GM12878 (cell line): Measurements from ENCODE around the gene CLIC3. TPM values are rescaled to one million over a fixed set of nuclear protein-coding genes. Genes with fewer than 3 reads are reported as not detected.

ENCODE experiments used
- ATAC-seq: fragments of 200-7000 bp; cut with Tn5 transposase; 3 replicates; pipeline ENCODE4 v1.9.1; 2020; ENCODE audit warnings: mild to moderate bottlenecking, moderate library complexity
- BruUV-seq: library from RNA; stranded (reverse); fragments of 400-500 nt; replicated peaks from 2 replicates; lab custom pipeline; 2021; lab: Mats Ljungman, UMichigan
- CTCF ChIA-PET: fragments of 300-600 bp; sonication (Branson Sonifier 250); formaldehyde crosslinking; extraction: SDS; loops from one replicate; lab custom pipeline; 2021; ENCODE audit warnings: inconsistent platforms; lab: Yijun Ruan, JAX
- POLR2A ChIA-PET: fragments of 350-600 bp; formaldehyde crosslinking; extraction: SDS; loops from one replicate; lab custom pipeline; 2021; ENCODE audit warnings: inconsistent platforms; lab: Charles Lee
- RAD21 ChIA-PET: fragments of 300-600 bp; sonication (Branson Sonifier 250); formaldehyde crosslinking; loops from one replicate; lab custom pipeline; 2023; ENCODE audit warnings: antibody characterized with exemption; ENCODE audit not compliant: unreplicated experiment; lab: Charles Lee
- SMC1A ChIA-PET: fragments of 300-600 bp; sonication (Branson Sonifier 250); formaldehyde crosslinking; loops from one replicate; lab custom pipeline; 2023; ENCODE audit not compliant: unreplicated experiment, uncharacterized antibody; lab: Charles Lee
- DNase-seq: peaks from one replicate; pipeline ENCODE4 v3.0.0-alpha.2; 2011; ENCODE audit warnings: low read depth, low spot score
- FAIRE-seq: peaks from 3 replicates; lab custom pipeline; 2011; peaks lifted over from hg19 to GRCh38; lab: Jason Lieb, UNC
- H2AFZ ChIP-seq: 2 replicates; pipeline ENCODE4 v1.6.0; 2011; ENCODE audit warnings: low read depth, low read length, control low read depth; ENCODE audit not compliant: control insufficient read depth
- H3K27ac ChIP-seq: 2 replicates; pipeline ENCODE4 v1.5.1; 2011; ENCODE audit warnings: control low read depth; ENCODE audit not compliant: control insufficient read depth, insufficient read depth
- H3K27me3 ChIP-seq, 2 experiments: replicated peaks in 1 of 2; 2 replicates each; pipeline versions ENCODE4 v1.6.0 to v1.6.1; 2011; ENCODE audit warnings: low read length in 1 of 2; ENCODE audit not compliant: control insufficient read depth in 2 of 2, insufficient read depth in 2 of 2
- H3K36me3 ChIP-seq, 2 experiments: 2 replicates each; pipeline ENCODE4 v1.5.1; 2011; ENCODE audit warnings: low read length in 1 of 2; ENCODE audit not compliant: control insufficient read depth in 2 of 2, insufficient read depth in 2 of 2
- H3K4me1 ChIP-seq: 2 replicates; pipeline ENCODE4 v1.6.1; 2011; ENCODE audit warnings: mild to moderate bottlenecking, low read length, moderate library complexity, mixed read lengths; ENCODE audit not compliant: control insufficient read depth, insufficient read depth
- H3K4me2 ChIP-seq: 2 replicates; pipeline ENCODE4 v1.6.0; 2011; ENCODE audit warnings: control low read depth; ENCODE audit not compliant: control insufficient read depth, insufficient read depth
- H3K4me3 ChIP-seq: fragments of 200-600 bp; sonication (generic); 2 replicates; pipeline ENCODE4 v1.5.1; 2016
- H3K79me2 ChIP-seq: 2 replicates; pipeline ENCODE4 v1.6.0; 2011; ENCODE audit warnings: low read length; ENCODE audit not compliant: control insufficient read depth, insufficient read depth
- H3K9ac ChIP-seq: 2 replicates; pipeline ENCODE4 v1.8.0; 2011; ENCODE audit warnings: low read length, control low read depth, mixed read lengths; ENCODE audit not compliant: control insufficient read depth, insufficient read depth
- H3K9me3 ChIP-seq: replicated peaks from 3 replicates; pipeline ENCODE4 v1.5.1; 2011; ENCODE audit warnings: mild to moderate bottlenecking, low read length; ENCODE audit not compliant: control insufficient read depth, insufficient read depth
- H4K20me1 ChIP-seq: 2 replicates; pipeline ENCODE4 v1.6.0; 2011; ENCODE audit not compliant: control insufficient read depth, insufficient read depth
- FOXK2 ChIP-seq: fragments of 450-650 bp; IDR thresholded peaks from 2 replicates; pipeline ENCODE4 v1.6.1; 2017; ENCODE audit warnings: mild to moderate bottlenecking, moderate library complexity
- IKZF1 ChIP-seq: fragments of 450-650 bp; conservative IDR thresholded peaks from 2 replicates; pipeline ENCODE4 v1.6.1; 2017; ENCODE audit warnings: antibody characterized with exemption, mild to moderate bottlenecking
- IRF3 ChIP-seq: fragments of 450-650 bp; IDR thresholded peaks from 2 replicates; pipeline ENCODE4 v1.6.1; 2014; ENCODE audit warnings: mild to moderate bottlenecking
- MTA3 ChIP-seq: IDR thresholded peaks from 2 replicates; pipeline ENCODE4 v1.6.1; 2012; ENCODE audit warnings: low read length, inconsistent platforms, borderline replicate concordance
- NFXL1 ChIP-seq: fragments of 450-650 bp; IDR thresholded peaks from 2 replicates; pipeline ENCODE4 v1.6.1; 2017; ENCODE audit warnings: antibody characterized with exemption, mild to moderate bottlenecking, borderline replicate concordance
- RELB ChIP-seq: fragments of 450-650 bp; IDR thresholded peaks from 2 replicates; pipeline ENCODE4 v1.6.1; 2017; ENCODE audit warnings: low read depth, mild to moderate bottlenecking, moderate library complexity
- RUNX3 ChIP-seq: IDR thresholded peaks from 2 replicates; pipeline ENCODE4 v1.6.1; 2012; ENCODE audit warnings: low read length, inconsistent platforms
- ZSCAN29 ChIP-seq: fragments of 450-650 bp; IDR thresholded peaks from 2 replicates; pipeline ENCODE4 v1.6.1; 2017; ENCODE audit warnings: mild to moderate bottlenecking, moderate library complexity
- WGBS: methylation state at CpG from one replicate; pipeline ENCODE4 v1.1.6; 2016; ENCODE audit warnings: low lambda C conversion rate; ENCODE audit not compliant: insufficient replicate concordance, insufficient coverage; ENCODE audit errors: missing lambda C conversion rate; 5-methylcytosine and 5-hydroxymethylcytosine counted together
- in situ Hi-C: fragments of 300-500 bp; cut with MboI; formaldehyde crosslinking; loops from 9 replicates; pipeline ENCODE4 v1.14.3; 2018; ENCODE audit warnings: mixed read lengths
- intact Hi-C: fragments of 100-400 bp; cut with micrococcal nuclease; formaldehyde crosslinking; loops from one replicate; pipeline ENCODE4 v1.14.2; 2022; ENCODE audit not compliant: unreplicated experiment
- polyA plus RNA-seq, 11 experiments: library from polyadenylated mRNA; depleted of rRNA in 4 of 11; unstranded in 6 of 11; stranded (reverse) in 5 of 11; fragments of >200 nt; fragmentation: Nextera tagmentation in 4 of 11; fragmentation: Illumina TruSeq in 1 of 11; extraction: Ambion mirVana in 4 of 11; extraction: Trizol in 1 of 11; gene quantifications; 1 replicate in 1 of 11; 2 replicates in 10 of 11; pipeline versions ENCODE4 v1.2.1 to v1.2.3, GENCODE V29; 2011 to 2016; ENCODE audit warnings: inconsistent platforms in 2 of 11, missing spikeins in 2 of 11, low read depth in 1 of 11
- total RNA-seq, 4 experiments: library from RNA; depleted of rRNA in 3 of 4; stranded (reverse); fragments of >200 nt in 3 of 4; fragmentation: Illumina TruSeq in 1 of 4; extraction: Trizol in 1 of 4; gene quantifications; 2 replicates each; pipeline versions ENCODE4 v1.2.1 to v1.2.3, GENCODE V29; 2013 to 2021

CLIC3 gene
- total and polyA plus RNA-seq, 10 of the 15 experiments (the other 5 are each of a cell fraction or from before 2014, with no cell fraction given), result 0.31 TPM; not detected in 9

- no TSS peak for BruUV-seq
- intact Hi-C loops (no loop called here), in situ Hi-C loops (no loop called here)
- ATAC-seq (no peak), FAIRE-seq (no peak), DNase-seq (no peak)
- H3K4me1 ChIP-seq, result no peaks in the 10 kb centered on the region
- CTCF ChIA-PET, result no interaction called here
- TF ChIP-seq IKZF1 (no peak), RELB (no peak), ZSCAN29 (no peak), FOXK2 (no peak), RUNX3 (no peak), MTA3 (no peak), IRF3 (no peak), NFXL1 (no peak)
- POLR2A ChIA-PET, result no interaction called here
- H3K36me3 ChIP-seq, result no peaks in the 10 kb centered on the region
- no peak overlapping the region for H3K4me3 ChIP-seq
- no peak overlapping the region for H3K4me2 ChIP-seq
- no peak overlapping the region for H2AFZ ChIP-seq
- no peaks in the 10 kb centered on the region; the same call in 2 of the 3 replicates for H3K9me3 ChIP-seq
- no peaks in the 10 kb centered on the region for H3K27me3 ChIP-seq
- H3K27ac ChIP-seq, result no peak overlapping the region
- no peaks in the 10 kb centered on the region for H4K20me1 ChIP-seq
- H3K79me2 ChIP-seq, result no peaks in the 10 kb centered on the region
- 70% methylated on average over 15 of the region's 23 CpGs for WGBS
- RAD21 ChIA-PET, result no interaction called here
- SMC1A ChIA-PET, result no interaction called here
- no peak overlapping the region for H3K9ac ChIP-seq
These were observed 17.8 kb upstream of the CLIC3 start for GRCh38 chr9:137014166-137014565.
